HL-60/S4 (cell line): ENCODE results near the gene NCL.

Experiments used
- in situ Hi-C: fragments of 300-500 bp; cut with MboI; formaldehyde crosslinking; loops from 2 replicates; pipeline ENCODE4 v1.14.3; 2022; ENCODE audit warnings: low sequenced_read_pairs

Gene NCL

GRCh38 chr2:231463698-231464575 is at the start of gene NCL:
Gene NCL (minus strand): TSS chr2:231464484. CDS start chr2:231464353, 131 bp downstream.
- in situ Hi-C loops, result no loop called here

- in situ Hi-C loops, result no loop called here
Measured at GRCh38 chr2:231513746-231514224, 49.5 kb upstream of the NCL start.

GRCh38 chr2:231512222-231512621 is 47.9 kb upstream of the NCL start:
- in situ Hi-C loops, result no loop called here

GRCh38 chr2:231503766-231504165 is 39.5 kb upstream of the NCL start:
- in situ Hi-C loops, result no loop called here

- in situ Hi-C loops, result no loop called here
Measured at GRCh38 chr2:231502596-231502995, 38.3 kb upstream of the NCL start.

- in situ Hi-C loops, result no loop called here
Measured at GRCh38 chr2:231497651-231498050, 33.4 kb upstream of the NCL start.

GRCh38 chr2:231494669-231495068 is 30.4 kb upstream of the NCL start:
- in situ Hi-C loops, result no loop called here

GRCh38 chr2:231490801-231491200 is 26.5 kb upstream of the NCL start:
- in situ Hi-C loops, result no loop called here

GRCh38 chr2:231489990-231490389 is 25.7 kb upstream of the NCL start:
- in situ Hi-C loops, result no loop called here

- in situ Hi-C loops, result no loop called here
Measured at GRCh38 chr2:231488331-231488730, 24.0 kb upstream of the NCL start.

GRCh38 chr2:231486851-231487596 is 22.7 kb upstream of the NCL start:
- in situ Hi-C loops, result no loop called here

GRCh38 chr2:231483398-231484329 is 19.4 kb upstream of the NCL start:
- in situ Hi-C loops, result no loop called here

- in situ Hi-C loops, result no loop called here
Measured at GRCh38 chr2:231482806-231483391, 18.6 kb upstream of the NCL start.

- in situ Hi-C loops, result no loop called here
Measured at GRCh38 chr2:231480781-231481180, 16.5 kb upstream of the NCL start.

GRCh38 chr2:231479455-231479854 is 15.2 kb upstream of the NCL start:
- in situ Hi-C loops, result no loop called here

- in situ Hi-C loops, result no loop called here
Measured at GRCh38 chr2:231476920-231477319, 12.6 kb upstream of the NCL start.

GRCh38 chr2:231475965-231476364 is 11.7 kb upstream of the NCL start:
- in situ Hi-C loops, result no loop called here

GRCh38 chr2:231472816-231473215 is 8.5 kb upstream of the NCL start:
- in situ Hi-C loops, result no loop called here

- in situ Hi-C loops, result no loop called here
Measured at GRCh38 chr2:231470246-231470900, 6.1 kb upstream of the NCL start.

- in situ Hi-C loops, result no loop called here
Measured at GRCh38 chr2:231469583-231469950, 5.3 kb upstream of the NCL start.
